CD4-positive, alpha-beta T cell treated with Interleukin-10 for 1 hour (primary cell): ENCODE data around the gene VPS35L.

ENCODE experiments used
- DNase-seq: peaks from one replicate; pipeline ENCODE4 v3.0.0-alpha.2; 2020

Gene VPS35L

GRCh38 chr16:19696961-19697360, 141.5 kb downstream of the VPS35L start:
- DNase-seq, result peak; percentile 8

- DNase-seq, result peak; percentile 6
Observed at GRCh38 chr16:19697756-19698318, 142.3 kb downstream of the VPS35L start.

GRCh38 chr16:19698480-19699465, 143.3 kb downstream of the VPS35L start:
- no peak for DNase-seq

- DNase-seq, result no peak
Observed at GRCh38 chr16:19699472-19699871, 144.0 kb downstream of the VPS35L start.

- no peak for DNase-seq
Observed at GRCh38 chr16:19700319-19700781, 144.8 kb downstream of the VPS35L start.

GRCh38 chr16:19701091-19701490, 145.6 kb downstream of the VPS35L start:
- no peak for DNase-seq

GRCh38 chr16:19703172-19703889, 147.8 kb downstream of the VPS35L start:
- no peak for DNase-seq

- DNase-seq, result no peak
Observed at GRCh38 chr16:19704321-19705145, 149.0 kb downstream of the VPS35L start.

- DNase-seq, result no peak
Observed at GRCh38 chr16:19705146-19705501, 149.6 kb downstream of the VPS35L start.

- DNase-seq, result no peak
Observed at GRCh38 chr16:19705843-19706242, 150.3 kb downstream of the VPS35L start.

GRCh38 chr16:19706846-19707245, 151.3 kb downstream of the VPS35L start:
- no peak for DNase-seq

- no peak for DNase-seq
Observed at GRCh38 chr16:19707569-19708295, 152.2 kb downstream of the VPS35L start.

GRCh38 chr16:19708296-19709205, 153.0 kb downstream of the VPS35L start:
- no peak for DNase-seq

- no peak for DNase-seq
Observed at GRCh38 chr16:19709381-19710136, 154.1 kb downstream of the VPS35L start.

GRCh38 chr16:19710191-19710908, 154.8 kb downstream of the VPS35L start:
- no peak for DNase-seq

- no peak for DNase-seq
Observed at GRCh38 chr16:19710991-19711545, 155.6 kb downstream of the VPS35L start.

GRCh38 chr16:19711643-19712042, 156.1 kb downstream of the VPS35L start:
- no peak for DNase-seq

GRCh38 chr16:19712418-19713058, 157.0 kb downstream of the VPS35L start:
- no peak for DNase-seq
